CD4-positive, alpha-beta T cell (primary cell): Measurements from ENCODE around the gene RASL11B. TPM values are rescaled to one million over a fixed set of nuclear protein-coding genes. Genes with fewer than 3 reads are reported as not detected.

Source experiments
- ATAC-seq: fragments of 200-7000 bp; cut with Tn5 transposase; one replicate; pipeline ENCODE4 v1.10.0; 2022; ENCODE audit warnings: mild to moderate bottlenecking; ENCODE audit not compliant: poor library complexity
- CTCF ChIA-PET: fragments of 350-600 bp; sonication (Branson Sonifier 250); formaldehyde crosslinking; loops from one replicate; lab custom pipeline; 2021; ENCODE audit warnings: antibody characterized with exemption, inconsistent platforms; lab: Charles Lee
- POLR2A ChIA-PET: fragments of 350-600 bp; sonication (Branson Sonifier 250); formaldehyde crosslinking; loops from one replicate; lab custom pipeline; 2021; ENCODE audit warnings: antibody characterized with exemption, inconsistent platforms; lab: Charles Lee
- DNase-seq, 14 experiments: peaks; one replicate each; pipeline ENCODE4 v3.0.0-alpha.2; 2013 to 2020; ENCODE audit warnings: mixed read lengths in 2 of 14
- H3K27ac ChIP-seq, 2 donors: one replicate each; pipeline versions ENCODE4 v1.5.1 to v1.7.0; 2013; ENCODE audit warnings: low read length in 2 of 2, low read depth in 1 of 2, mild to moderate bottlenecking in 1 of 2
- H3K27me3 ChIP-seq, 2 experiments: 1 replicate in 1 of 2; 2 replicates in 1 of 2; pipeline versions ENCODE4 v1.6.1 to v1.7.0; 2013; ENCODE audit warnings: low read length in 2 of 2, control low read depth in 1 of 2, mild to moderate bottlenecking in 1 of 2, moderate library complexity in 1 of 2; ENCODE audit not compliant: insufficient read depth in 2 of 2, control insufficient read depth in 1 of 2
- H3K36me3 ChIP-seq: one replicate; pipeline ENCODE4 v1.6.1; 2013; ENCODE audit warnings: low read length, control low read depth; ENCODE audit not compliant: insufficient read depth
- H3K4me1 ChIP-seq: one replicate; pipeline ENCODE4 v1.6.1; 2013; ENCODE audit warnings: low read length, control low read depth; ENCODE audit not compliant: insufficient read depth
- H3K4me3 ChIP-seq: one replicate; pipeline ENCODE4 v1.5.1; 2013; ENCODE audit warnings: mild to moderate bottlenecking, low read length, moderate library complexity
- H3K9me3 ChIP-seq, 2 experiments: 1 replicate in 1 of 2; 2 replicates in 1 of 2; pipeline versions ENCODE4 v1.6.1 to v1.7.0; 2013; ENCODE audit warnings: low read length in 2 of 2, mild to moderate bottlenecking in 2 of 2, control low read depth in 1 of 2, moderate library complexity in 1 of 2; ENCODE audit not compliant: control insufficient read depth in 1 of 2, insufficient read depth in 1 of 2
- H3K27ac Mint-ChIP-seq: one replicate; pipeline ENCODE4 v1.8.0; 2020; ENCODE audit warnings: mixed read lengths
- H3K27me3 Mint-ChIP-seq: one replicate; pipeline ENCODE4 v1.8.0; 2021; ENCODE audit warnings: mixed read lengths
- H3K36me3 Mint-ChIP-seq: one replicate; pipeline ENCODE4 v1.8.0; 2021; ENCODE audit warnings: low read depth, mixed read lengths
- H3K4me1 Mint-ChIP-seq: one replicate; pipeline ENCODE4 v1.8.0; 2021; ENCODE audit warnings: low read depth, mixed read lengths
- H3K4me3 Mint-ChIP-seq: one replicate; pipeline ENCODE4 v1.8.0; 2020; ENCODE audit warnings: mild to moderate bottlenecking, mixed read lengths
- H3K9me3 Mint-ChIP-seq: one replicate; pipeline ENCODE4 v1.8.0; 2020; ENCODE audit warnings: mixed read lengths
- intact Hi-C, 2 experiments: fragments of 100-400 bp; cut with DNase I in 1 of 2; cut with micrococcal nuclease in 1 of 2; formaldehyde crosslinking; loops; one replicate each; pipeline versions ENCODE4 v1.15.1 to v1.9.0; 2023 to 2025; cut with DNase I, micrococcal nuclease
- total RNA-seq, 174 experiments: library from RNA in 2 of 174; stranded (reverse) in 2 of 174; gene quantifications; one replicate each; pipeline ENCODE4 v1.2.3 and lab custom pipeline; 2021 to 2026
- TF ChIP-seq, protein P1 (sequence below): fragments of 200-600 bp; IDR thresholded peaks from one replicate; pipeline ENCODE4 v1.8.0; 2022; ENCODE audit warnings: antibody characterized with exemption, mild to moderate bottlenecking

The RASL11B gene
- total RNA-seq, 2 experiments from 2014 or later, result 0.31 to 0.63 TPM

DNA sequence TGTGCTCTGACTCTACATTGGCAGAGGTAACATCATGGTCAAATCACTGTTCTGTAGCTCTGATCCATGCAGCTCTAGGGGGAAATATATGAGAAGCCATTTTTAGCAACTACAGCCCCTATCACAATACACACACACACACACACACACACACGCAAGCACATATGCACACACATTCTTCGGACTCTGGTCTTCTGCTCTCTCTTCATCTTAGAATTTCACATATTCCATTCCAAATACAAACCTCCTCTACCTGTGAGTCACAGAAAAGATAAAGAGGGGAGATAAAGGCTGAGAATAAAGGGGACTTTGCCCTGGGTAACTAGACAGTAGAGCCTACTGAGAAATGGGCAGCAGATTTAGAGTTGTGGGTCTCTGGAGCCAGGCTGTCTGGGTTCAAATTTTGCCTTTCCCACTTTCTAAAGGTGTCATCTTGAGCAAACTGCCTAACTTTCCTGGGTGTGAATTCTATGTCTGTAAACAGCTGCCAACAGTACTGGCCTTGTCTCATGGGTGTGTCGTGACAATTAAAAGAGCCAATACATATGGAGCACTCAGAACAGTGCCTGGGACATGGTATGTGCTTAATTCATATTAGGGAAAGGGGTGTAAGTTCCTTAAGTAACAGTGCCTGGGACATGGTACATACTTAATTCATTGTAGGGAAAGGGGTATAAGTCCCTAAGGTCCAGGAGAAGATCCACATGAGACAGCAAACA, 11.6 kb upstream of the RASL11B start:
- ChIA-PET POLR2A (no interaction called here), CTCF (interaction anchor here (0.9 kb wide), 1 partner anchor 194 kb away, joined by 5 read pairs; no protein-coding TSS in a partner anchor)
- no peak overlapping the region for H3K4me3 Mint-ChIP-seq
- Histone ChIP-seq H3K27me3 (no peaks in the 10 kb centered on the region), H3K9me3 (no peaks in the 10 kb centered on the region), H3K27ac (no peak overlapping the region), H3K4me3 (no peak overlapping the region), H3K4me1 (no peaks in the 10 kb centered on the region), H3K36me3 (no peaks in the 10 kb centered on the region)
- H3K36me3 Mint-ChIP-seq, result no peaks in the 10 kb centered on the region
- H3K9me3 Mint-ChIP-seq, result no peaks in the 10 kb centered on the region
- no peaks in the 10 kb centered on the region for H3K27me3 Mint-ChIP-seq
- TF ChIP-seq, protein P1, sequence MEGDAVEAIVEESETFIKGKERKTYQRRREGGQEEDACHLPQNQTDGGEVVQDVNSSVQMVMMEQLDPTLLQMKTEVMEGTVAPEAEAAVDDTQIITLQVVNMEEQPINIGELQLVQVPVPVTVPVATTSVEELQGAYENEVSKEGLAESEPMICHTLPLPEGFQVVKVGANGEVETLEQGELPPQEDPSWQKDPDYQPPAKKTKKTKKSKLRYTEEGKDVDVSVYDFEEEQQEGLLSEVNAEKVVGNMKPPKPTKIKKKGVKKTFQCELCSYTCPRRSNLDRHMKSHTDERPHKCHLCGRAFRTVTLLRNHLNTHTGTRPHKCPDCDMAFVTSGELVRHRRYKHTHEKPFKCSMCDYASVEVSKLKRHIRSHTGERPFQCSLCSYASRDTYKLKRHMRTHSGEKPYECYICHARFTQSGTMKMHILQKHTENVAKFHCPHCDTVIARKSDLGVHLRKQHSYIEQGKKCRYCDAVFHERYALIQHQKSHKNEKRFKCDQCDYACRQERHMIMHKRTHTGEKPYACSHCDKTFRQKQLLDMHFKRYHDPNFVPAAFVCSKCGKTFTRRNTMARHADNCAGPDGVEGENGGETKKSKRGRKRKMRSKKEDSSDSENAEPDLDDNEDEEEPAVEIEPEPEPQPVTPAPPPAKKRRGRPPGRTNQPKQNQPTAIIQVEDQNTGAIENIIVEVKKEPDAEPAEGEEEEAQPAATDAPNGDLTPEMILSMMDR, result no peak
- H3K4me1 Mint-ChIP-seq, result no peaks in the 10 kb centered on the region
- DNase-seq, result no peak
- intact Hi-C loops, result no loop called here
- no peak overlapping the region for H3K27ac Mint-ChIP-seq
- no peak for ATAC-seq

DNA sequence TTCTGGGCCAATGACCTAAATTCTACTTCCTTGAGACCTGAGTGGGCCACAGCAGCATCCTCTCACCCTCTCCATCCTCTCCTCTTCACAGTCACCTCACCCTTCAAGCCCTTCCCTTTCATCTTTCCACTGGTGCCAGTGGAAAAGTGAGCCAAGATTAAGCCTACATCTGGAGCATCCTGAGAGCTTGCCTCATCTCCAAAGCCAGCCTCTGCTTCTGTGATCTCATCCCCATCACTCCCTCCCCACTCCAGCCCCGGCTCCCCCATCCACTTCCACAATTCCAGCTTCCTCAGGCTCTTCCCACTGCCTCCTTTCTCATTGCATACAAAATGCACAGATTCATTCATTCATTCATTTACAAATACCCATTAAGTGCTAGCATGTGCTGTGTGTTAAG, 10.1 kb upstream of the RASL11B start:
- intact Hi-C loops, result no loop called here
- CTCF ChIA-PET, result no interaction called here

DNA sequence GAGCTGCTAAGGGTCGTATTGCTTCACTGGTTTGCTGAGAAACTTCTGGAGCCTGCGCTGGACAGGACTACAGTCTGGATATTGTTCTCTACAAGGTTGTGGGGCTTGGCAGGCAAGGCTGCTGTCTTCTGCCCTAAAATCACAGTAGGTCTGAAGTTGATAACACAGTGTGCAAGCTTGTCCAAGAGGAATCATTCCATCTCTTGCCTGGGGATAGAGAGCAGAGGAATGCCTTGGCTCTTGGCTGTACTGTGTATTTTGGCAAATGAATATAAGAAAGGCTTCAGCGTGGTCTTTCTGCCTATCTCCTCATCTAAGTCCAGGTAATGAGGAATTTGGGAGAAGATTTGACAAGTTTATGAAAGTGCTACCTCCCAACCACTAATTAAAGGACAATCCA, 9.4 kb upstream of the RASL11B start:
- no peaks in the 10 kb centered on the region for H3K4me1 Mint-ChIP-seq
- H3K9me3 Mint-ChIP-seq, result no peaks in the 10 kb centered on the region
- Histone ChIP-seq H3K36me3 (no peaks in the 10 kb centered on the region), H3K4me3 (no peak overlapping the region), H3K27ac (no peak overlapping the region), H3K9me3 (no peaks in the 10 kb centered on the region), H3K4me1 (no peaks in the 10 kb centered on the region), H3K27me3 (no peaks in the 10 kb centered on the region)
- no peak for ATAC-seq
- DNase-seq, result no peak
- no peaks in the 10 kb centered on the region for H3K36me3 Mint-ChIP-seq
- intact Hi-C loops, result no loop called here
- TF ChIP-seq, protein P1, result no peak
- ChIA-PET POLR2A (no interaction called here), CTCF (interaction anchor here (0.5 kb wide), 1 partner anchor 981 kb away, joined by 3 read pairs; no protein-coding TSS in a partner anchor)
- H3K27ac Mint-ChIP-seq, result no peak overlapping the region
- no peak overlapping the region for H3K4me3 Mint-ChIP-seq
- peaks cover 10% of the 10 kb centered on the region for H3K27me3 Mint-ChIP-seq

More for the DNA sequence above, 10.1 kb upstream of the RASL11B start:
- DNase-seq (no peak), ATAC-seq (no peak)
- Mint-ChIP-seq H3K4me1 (no peaks in the 10 kb centered on the region), H3K4me3 (no peak overlapping the region), H3K27me3 (peaks cover 4% of the 10 kb centered on the region), H3K27ac (no peak overlapping the region), H3K36me3 (no peaks in the 10 kb centered on the region), H3K9me3 (no peaks in the 10 kb centered on the region)
- POLR2A ChIA-PET, result no interaction called here
- no peaks in the 10 kb centered on the region for H3K27me3 ChIP-seq
- TF ChIP-seq, protein P1, result no peak
- H3K4me3 ChIP-seq, result no peak overlapping the region
- H3K27ac ChIP-seq, result no peak overlapping the region
- H3K9me3 ChIP-seq, result no peaks in the 10 kb centered on the region
- H3K4me1 ChIP-seq, result no peaks in the 10 kb centered on the region
- H3K36me3 ChIP-seq, result no peaks in the 10 kb centered on the region
